Stimulated activated CD4-positive, alpha-beta T cell treated with anti-CD3 and anti-CD28 coated beads, Interleukin-1b, Interleukin-23, amount 100 ng/mL, for 4 hours (primary cell): Measurements from ENCODE around the gene PKDREJ.
"Not testable (repeated sequence)": the region's sequence is repeated elsewhere in the genome, so short reads cannot be mapped to it uniquely, and the experiment has no call there.

ENCODE experiments used
- DNase-seq, 2 donors: peaks; one replicate each; pipeline ENCODE4 v3.0.0-alpha.2; 2020; ENCODE audit warnings: low read depth in 2 of 2

PKDREJ gene, protein sequence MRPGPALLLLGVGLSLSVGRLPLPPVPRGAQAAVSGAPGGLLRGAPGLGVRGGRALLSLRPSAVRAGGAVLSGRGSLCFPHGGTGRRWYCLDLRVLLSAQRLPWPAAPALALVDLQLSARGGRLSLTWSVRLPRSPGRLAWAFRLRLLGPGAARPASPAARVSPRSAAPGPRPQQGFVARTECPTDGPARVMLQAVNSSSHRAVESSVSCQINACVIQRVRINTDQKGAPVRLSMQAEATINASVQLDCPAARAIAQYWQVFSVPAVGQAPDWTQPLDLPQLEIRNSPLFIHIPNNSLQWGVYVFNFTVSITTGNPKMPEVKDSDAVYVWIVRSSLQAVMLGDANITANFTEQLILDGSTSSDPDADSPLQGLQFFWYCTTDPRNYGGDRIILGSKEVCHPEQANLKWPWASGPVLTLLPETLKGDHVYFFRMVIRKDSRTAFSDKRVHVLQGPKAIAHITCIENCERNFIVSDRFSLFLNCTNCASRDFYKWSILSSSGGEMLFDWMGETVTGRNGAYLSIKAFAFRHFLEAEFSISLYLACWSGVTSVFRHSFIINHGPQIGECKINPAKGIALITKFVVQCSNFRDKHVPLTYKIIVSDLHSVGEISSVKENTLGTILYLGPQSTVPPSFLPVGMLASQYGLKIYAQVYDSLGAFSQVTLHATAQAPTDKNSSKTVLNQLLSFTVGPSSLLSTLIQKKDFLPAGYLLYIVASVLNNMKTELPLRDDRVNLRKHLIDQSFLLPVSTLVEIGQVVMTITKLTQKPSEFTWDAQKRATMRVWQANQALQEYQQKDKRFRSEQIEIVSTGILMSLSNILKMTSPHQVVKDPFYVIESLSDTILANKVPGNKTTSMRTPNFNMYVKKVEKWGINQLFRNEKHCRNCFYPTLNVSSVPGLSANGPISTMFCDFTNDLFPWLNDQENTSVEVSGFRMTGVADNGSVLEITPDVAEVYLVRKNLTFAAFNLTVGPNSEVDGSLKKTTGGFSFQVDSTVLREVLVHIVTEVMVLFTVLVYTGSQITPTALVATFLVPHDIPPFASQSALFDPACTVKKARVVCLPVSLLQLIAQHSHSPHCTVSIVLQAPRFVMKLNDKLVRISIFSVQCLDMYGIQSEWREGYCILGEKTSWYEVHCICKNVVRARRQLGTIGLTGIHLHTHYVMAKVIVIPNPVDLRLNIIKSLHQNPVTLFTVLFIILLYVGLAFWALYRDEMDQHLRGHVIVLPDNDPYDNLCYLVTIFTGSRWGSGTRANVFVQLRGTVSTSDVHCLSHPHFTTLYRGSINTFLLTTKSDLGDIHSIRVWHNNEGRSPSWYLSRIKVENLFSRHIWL (N-terminal part only)

DNA sequence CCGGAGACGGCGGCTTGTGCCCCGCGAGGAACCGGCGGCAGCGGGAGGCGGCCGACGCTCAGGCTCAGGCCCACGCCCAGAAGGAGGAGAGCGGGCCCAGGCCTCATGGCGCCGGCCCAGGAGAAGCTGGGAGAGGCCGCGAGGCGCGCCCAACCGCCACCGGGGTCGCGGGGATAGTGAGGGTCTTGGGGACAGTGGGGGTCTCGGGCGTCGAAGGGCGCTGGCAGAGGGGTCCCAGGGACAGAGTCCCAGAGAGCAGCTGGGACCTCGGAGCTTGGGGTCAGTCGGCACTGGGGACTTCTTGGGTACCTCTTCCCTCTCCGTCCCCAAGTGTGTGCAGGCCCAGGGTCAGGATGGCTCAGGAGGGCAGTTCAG is at the start of gene PKDREJ:
PKDREJ (minus strand) TSS at position 128 of the 375 bp plus-strand sequence; CDS start at position 107, 21 bp downstream.
- no peak for DNase-seq

DNA sequence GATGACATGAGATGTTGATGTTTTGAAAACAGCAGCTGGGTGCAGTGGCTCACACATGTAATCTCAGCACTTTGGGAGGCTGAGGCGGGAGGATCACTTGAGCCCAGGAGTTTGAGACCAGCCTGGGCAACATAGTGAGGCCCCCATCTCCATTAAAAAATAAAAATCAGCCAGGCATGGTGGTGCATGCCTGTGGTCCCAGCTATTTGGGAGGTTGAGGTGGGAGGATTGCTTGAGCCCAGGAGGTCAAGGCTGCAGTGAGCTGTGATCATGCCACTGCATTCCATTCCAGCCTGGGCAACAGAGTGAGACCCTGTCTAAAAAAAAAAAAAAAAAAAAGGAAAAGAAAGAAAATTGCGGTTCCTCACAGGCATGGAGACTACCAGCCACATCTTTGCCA is 49.7 kb upstream of the PKDREJ start:
- DNase-seq: not testable (repeated sequence)

DNA sequence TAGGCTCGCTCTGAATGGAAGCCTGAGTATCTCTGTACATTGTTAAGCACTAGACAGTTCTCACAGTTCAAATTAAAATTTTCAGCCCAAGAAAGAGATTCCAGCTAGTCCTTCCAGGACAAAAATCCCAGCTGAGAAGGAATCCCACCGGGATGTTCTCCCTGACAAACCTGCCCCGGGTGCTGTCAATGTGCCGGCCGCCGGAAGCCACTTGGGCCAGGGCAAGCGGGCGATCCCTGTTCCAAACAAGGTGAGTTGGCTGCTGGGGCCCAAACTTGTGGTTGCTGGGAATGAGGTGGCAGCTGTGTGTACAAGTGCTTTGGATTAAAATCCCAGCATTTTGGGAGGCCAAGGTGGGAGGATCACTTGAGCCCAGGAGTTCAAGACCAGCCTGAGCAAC is 48.9 kb upstream of the PKDREJ start:
- DNase-seq: no peak

DNA sequence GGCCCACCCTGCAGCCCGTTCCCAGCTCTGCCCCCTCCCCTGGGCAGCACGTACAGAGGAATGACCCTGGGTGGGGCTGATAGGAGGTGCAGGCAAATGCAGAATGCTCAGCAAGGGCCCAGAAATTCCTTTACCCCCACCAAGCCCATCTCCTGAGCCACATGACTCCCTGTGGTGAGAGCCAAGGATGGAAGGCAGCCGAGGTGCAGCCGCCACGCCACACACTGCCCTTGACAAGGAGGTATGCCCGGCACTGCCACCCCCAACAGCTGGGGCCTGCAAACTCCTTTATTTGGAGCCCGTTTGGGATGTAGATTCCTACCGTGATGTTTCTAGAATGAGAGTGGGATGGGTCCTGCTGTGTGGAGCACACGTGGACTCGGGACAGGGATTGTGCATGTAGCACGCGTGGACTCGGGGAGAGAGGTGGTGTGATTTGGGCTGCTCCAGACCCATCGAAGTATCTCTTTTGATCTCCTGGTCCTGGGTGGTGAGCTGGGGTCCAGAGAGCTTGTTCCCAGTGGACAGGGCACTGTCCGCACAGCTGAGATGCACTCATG is 46.5 kb upstream of the PKDREJ start:
- DNase-seq: no peak

DNA sequence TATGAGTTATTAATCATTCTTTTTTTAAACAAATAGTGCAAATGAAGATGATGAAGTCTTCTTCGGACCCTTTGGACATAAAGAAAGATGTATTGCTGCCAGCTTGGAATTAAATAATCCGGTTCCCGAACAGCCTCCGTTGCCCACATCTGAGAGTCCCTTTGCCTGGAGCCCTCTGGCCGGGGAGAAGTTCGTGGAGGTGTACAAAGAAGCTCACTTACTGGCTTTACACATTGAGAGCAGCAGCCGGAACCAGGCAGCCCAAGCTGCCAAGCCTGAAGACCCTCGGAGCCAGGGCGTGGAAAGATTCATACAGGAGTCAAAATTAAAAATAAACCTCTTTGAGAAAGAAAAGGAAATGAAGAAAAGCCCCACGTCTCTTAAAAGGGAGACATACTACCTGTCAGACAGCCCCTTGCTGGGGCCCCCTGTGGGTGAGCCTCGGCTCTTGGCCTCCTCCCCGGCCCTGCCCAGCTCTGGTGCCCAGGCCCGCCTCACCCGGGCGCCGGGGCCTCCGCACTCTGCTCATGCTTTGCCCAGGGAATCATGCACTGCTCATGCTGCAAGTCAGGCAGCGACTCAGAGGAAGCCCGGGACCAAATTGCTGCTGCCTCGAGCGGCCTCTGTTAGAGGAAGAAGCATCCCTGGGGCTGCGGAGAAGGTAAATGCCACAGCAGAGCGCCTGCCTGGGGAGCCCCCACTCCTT is 45.3 kb upstream of the PKDREJ start:
- no peak for DNase-seq

DNA sequence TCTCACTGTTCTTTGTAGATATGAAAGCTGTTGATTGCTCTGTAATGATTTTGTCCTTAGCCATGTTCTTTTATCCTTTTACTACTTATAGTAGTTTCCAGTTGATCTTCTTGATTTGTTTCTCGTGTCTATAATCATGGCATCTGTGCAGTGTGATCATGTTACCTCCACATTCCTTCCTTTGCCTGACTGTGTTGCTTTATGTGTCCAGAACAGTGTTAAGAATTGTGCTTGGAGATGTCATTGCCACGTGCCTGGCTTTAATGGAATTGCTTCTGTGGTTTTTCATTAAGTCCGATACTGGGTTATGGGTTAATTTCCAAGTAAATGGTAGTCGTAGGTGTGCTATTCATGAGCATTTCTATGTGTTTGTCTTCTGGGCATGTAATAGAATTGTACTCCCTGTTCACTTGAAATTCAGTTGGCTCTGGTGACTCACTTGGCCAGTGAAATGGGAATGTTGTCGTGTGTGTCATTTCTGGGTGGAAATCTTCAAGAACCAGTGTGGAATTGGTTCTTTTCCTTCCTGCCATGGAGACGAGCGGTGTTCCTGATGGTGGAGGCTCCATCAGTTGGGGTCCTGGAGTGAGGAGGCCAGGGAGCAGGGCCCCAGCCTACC is 40.3 kb upstream of the PKDREJ start:
- DNase-seq: no peak

DNA sequence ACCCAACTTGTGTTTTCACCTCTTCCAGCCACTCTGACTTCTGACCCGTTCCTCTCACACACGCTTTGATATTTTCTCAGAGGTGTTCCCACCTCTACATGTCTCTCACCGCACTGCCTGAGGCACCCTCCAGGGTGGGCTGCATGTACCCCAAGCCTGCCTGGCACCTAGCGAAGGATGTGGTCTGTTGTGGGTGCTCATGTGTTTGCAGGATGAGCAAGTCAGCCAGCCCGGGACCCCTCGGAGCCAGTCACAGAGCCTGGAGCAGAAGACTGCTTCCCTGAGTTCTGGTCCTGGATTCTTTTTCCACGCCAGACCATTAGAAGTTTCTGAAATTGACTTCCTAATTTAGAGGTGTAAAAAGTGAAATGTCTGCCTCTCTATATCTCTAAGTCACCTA is 37.3 kb upstream of the PKDREJ start:
- DNase-seq: no peak

DNA sequence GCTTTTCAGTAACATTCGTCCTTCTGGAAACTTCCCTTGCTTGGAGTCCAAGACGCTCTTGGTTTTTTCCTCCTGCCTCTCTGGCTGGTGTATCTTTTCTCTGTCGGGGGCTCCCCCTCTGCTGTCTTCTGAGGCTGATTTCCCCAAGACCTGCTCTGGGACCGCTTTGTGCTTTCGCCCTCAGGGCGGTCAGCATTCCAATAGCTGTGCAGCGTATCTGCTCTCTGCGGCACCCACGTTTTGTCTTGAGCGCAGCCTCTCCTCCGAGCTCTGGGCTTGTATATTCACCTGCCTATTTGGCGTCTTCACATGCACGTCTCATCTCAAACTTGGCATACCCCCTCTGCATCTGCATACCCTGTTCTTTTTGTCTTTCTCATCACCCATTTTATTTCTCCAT is 36.0 kb upstream of the PKDREJ start:
- DNase-seq: no peak

DNA sequence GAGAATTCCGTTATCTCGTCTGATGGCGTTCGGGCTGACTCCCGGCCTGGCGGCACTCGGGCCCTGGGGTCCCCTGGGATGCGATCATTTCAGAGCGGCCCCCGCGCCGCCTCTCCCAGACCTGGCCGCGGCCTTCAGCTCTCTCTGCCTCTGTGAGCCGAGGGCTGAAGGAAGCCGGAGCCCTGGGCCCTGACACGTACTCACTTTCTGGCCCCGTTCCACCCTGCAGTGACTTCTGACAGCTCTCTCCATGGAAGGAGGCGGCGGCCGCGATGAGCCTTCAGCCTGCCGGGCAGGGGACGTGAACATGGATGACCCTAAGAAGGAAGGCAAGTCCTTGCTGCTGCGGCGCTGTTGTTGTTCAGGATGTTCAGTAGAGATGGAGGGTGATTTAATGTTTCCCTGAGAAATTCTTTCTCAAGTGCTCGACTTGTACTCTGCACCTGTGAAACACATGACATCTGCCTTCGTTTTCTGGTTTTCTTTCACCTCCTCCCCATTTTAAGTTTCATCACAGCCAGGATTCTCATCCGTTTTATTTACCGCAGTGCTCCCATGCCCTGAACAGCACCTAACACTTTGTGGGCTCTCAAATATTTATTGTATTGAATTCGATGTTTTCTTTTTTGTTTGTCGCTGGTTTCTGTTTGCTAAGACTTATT is 34.1 kb upstream of the PKDREJ start:
- no peak for DNase-seq

DNA sequence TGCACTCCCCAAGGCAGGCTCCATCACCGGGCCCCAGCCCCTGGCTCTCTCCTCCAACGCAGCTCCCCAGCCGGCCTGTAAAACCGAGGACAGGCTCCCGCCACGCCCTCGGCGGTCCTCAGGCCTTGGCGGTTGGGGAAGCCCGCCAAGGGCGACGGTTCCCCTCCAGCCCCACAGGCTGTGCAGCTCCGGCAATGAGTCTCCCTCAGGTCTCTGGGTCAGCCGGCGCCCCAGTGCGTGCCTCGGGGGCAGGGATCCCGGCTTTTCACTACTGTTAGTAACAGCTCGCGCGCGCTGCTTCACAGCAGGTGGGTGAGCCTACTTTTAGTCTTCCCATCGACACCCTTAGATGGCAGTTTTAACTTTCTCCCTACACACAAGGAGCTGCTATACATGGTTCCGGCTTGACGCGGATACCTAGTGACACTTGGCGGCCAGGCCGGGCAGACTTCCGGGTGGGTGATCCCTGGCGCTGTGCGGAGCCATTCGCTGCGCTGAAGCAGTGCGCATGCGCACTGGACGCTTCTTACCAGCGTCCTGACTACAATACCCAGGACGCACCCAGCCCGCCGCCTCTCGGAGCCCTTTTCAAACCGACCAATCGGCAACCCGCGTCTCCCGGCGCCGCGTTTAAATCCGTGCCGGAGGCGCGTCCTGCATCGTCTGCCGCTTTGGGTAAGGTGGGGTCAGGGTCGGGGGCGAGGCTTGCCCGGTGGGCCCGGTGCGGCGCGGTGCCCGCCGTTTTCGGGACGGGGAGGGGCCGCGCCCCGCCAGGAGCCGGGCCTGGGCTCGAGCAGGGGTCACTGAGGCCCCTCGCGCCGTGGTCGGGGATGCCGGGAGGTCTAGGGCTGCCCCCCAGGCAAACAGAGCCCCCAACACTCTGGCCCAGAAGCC is 33.4 kb upstream of the PKDREJ start, which contains the start of gene GTSE1:
GTSE1 (plus strand) TSS at position 614 of the 894 bp plus-strand sequence. CDS start 531 bp downstream, outside the sequence.
- DNase-seq: peak; percentile 93 to 94

DNA sequence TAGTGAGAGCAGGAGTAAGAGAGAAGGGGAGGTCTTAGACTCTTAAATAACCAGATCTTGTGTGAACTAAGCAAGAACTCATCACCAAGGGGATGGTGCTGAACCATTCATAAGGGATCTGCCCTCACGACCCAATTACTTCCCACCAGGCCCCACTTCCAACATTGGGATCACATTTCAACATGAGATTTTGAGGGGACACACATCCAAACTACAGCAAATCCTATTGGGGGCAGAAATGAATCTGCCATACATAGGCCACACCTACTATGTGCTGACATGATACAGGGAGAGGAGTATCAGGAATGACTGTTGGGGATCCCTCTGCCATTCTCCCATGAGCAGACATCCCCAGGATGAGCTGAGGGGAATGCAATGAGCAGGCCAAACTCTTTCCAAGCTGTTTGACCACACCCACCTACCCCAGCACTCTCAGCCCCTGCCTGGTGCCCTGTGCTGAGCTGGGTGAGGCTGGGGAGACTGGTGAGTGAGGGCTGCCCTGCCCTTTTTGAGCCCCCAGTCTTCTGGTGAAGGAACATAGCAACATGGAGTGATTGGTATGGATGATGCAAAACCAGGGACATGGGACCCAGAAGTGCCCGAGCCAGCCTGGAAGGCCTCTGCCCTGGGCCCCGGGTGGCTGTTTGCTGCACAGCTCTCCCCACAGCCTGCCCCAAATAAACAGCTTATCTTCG is 32.3 kb upstream of the PKDREJ start:
- DNase-seq: no peak

DNA sequence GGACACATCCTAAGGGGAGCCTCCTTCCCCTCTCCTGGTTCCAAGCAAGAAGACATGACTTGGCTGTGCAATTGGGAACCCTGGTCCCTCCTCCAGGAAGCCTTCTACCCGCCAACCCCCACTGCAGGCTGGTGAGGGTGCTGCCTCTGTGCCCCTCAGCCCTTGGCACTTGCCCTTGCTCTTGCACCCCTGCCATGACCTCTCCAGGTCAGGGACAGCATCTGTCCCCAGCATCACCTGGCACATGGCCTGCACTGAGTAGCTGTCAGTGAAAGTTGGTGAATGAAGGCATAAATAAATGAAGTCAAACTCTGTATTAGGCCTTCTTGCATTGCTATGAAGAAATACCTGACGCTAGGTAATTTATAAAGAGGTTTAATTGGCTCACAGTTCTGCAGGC is 31.6 kb upstream of the PKDREJ start:
- no peak for DNase-seq

DNA sequence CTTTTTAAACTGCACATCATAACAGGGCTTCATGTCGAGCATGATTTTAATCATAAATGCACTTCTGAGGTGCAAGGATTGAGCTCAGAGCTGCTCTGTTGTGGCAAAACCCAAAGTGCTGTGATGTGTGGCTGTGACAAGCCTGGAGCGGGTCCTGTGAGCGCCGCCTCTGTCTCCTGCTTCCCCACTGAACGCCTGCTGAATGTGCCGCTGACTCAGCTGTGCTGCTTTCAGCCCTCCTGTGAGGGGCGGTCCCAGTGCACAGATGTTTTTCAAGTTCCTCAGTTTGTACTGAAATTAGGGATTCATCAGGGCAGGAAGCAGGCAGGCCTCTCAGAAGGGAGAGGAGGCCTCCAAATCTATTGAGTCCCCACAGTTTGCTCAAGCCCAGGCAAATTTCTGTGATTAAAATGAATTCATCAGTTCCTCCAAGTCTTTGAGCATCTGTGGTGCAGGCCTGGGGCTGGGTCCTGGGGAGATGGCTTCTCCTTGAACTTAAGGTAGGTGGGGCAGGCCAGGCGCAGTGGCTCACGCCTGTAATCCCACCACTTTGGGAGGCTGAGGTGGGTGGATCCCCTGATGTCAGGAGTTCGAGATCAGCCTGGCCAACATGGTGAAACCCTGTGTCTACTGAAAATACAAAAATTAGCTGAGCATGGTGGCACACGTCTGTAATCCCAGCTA is 30.6 kb upstream of the PKDREJ start:
- DNase-seq: no peak

DNA sequence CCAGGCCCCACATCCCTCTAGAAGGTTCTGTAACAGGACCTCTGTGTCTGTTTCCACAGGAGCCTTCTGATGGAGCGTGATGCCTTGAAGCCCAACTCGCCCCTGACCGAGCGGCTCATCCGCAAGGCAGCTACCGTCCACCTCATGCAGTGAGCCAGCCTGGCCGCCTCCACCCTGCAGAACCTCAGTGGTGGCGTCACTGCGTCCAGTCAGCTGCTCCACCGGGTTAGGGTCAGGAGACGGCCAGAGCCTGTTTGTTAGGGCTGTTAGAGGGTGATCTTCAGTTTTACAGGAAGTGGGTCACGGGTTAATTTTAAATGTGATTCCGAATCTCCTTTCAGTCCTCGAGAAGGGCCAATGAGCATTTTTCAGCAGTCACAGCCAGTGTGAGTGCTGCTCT is 29.6 kb upstream of the PKDREJ start:
- no peak for DNase-seq

DNA sequence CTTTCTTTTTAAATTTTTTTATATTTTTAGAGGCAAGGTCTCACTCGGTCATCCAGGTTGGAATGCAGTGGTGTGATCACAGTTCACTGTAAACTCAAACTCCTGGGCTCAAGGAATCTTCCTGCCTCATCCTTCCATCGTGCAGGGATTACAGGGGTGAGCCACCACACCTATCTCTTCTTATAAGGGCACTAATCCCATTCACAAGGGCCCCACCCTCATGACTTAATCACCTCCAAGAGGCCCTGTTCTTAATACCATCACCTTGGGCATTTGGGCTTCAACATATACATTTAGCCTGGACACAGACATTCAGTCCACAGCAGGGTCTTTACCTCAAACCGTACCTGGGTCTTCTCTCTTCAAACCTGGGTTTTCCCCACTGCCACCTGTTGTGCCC is 29.0 kb upstream of the PKDREJ start:
- no peak for DNase-seq

DNA sequence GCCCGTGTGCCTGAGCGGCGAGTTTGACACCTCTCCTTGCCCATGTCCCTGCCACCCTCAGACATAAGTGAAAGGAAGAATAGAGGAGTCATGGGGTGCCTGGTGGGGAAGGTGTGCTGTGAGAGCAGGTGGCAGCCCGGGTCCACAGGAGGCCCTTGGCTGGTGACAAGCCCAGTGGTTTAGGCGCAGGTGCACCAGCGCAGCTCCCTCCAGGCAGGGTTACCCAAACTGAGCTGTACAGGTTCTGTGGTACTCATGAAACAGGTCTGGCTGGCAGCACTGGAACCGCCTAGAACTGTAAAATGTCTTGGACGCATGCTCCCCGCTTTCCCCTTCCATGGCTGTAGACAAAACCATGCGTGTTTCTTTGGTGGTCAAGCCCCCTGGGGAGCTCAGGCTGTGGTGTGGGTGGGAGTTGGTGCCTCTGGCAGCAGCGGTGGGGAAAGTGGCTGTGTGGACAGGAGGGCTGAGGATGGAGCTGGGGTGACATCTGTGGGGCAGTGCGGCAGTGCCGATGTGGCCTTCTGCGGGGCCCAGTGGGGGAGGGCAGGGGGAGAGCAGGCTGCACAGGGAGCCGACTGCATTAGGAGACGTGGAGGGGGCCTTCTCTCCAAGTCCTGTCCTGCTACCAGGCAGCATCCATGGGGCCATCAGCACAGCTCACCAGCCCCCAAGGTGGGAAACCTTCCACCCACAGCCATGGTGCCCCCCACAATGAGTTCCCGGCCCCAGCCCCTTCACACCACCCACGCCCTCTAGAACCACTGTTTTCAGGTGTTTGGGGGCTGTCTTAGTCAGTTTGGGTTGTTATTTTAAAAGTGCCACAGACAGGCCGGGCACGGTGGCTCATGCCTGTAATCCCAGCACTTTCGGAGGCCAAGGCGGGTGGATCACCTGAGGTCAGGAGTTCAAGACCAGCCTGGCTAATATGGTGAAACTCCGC is 28.0 kb upstream of the PKDREJ start:
- DNase-seq: no peak
